Heart right ventricle (tissue), 16 donors: Measurements from ENCODE around the gene CTXN2. TPM values are rescaled to one million over a fixed set of nuclear protein-coding genes. Genes with fewer than 3 reads are reported as not detected.

Source experiments
- ATAC-seq, 8 donors: fragments of 200-7000 bp; cut with Tn5 transposase; one replicate each; pipeline ENCODE4 v1.9.1; 2020; ENCODE audit warnings: mild to moderate bottlenecking in 8 of 8, moderate library complexity in 8 of 8, moderate number of reproducible peaks in 1 of 8
- DNase-seq, 2 donors: peaks; one replicate each; pipeline ENCODE4 v3.0.0-alpha.2; 2020
- H3K27ac ChIP-seq, 10 donors: fragments of 200-600 bp; sonication (generic) in 2 of 10; one replicate each; pipeline versions ENCODE4 v1.5.0 to v1.8.0; 2020 to 2022; ENCODE audit warnings: mild to moderate bottlenecking in 3 of 10
- H3K27me3 ChIP-seq, 7 donors: fragments of 200-600 bp; one replicate each; pipeline ENCODE4 v1.8.0; 2021 to 2022; ENCODE audit warnings: mild to moderate bottlenecking in 2 of 7
- H3K36me3 ChIP-seq, 9 donors: fragments of 200-600 bp; sonication (generic) in 1 of 9; one replicate each; pipeline versions ENCODE4 v1.5.0 to v1.8.0; 2020 to 2022; ENCODE audit warnings: mild to moderate bottlenecking in 2 of 9
- H3K4me1 ChIP-seq, 9 donors: fragments of 200-600 bp; sonication (generic) in 1 of 9; one replicate each; pipeline versions ENCODE4 v1.5.0 to v1.8.0; 2020 to 2022; ENCODE audit warnings: mild to moderate bottlenecking in 4 of 9
- H3K4me3 ChIP-seq, 10 donors: fragments of 200-600 bp; sonication (generic) in 2 of 10; one replicate each; pipeline versions ENCODE4 v1.5.0 to v1.8.0; 2020 to 2022; ENCODE audit warnings: mild to moderate bottlenecking in 7 of 10, moderate library complexity in 2 of 10
- H3K9me3 ChIP-seq, 11 donors: fragments of 200-600 bp in 10 of 11; sonication (generic) in 2 of 11; one replicate each; pipeline versions ENCODE4 v1.5.0 to v1.8.0; 2013 to 2022; ENCODE audit warnings: mild to moderate bottlenecking in 2 of 11, control low read depth in 1 of 11, moderate library complexity in 1 of 11
- CTCF ChIP-seq, 9 donors: fragments of 200-600 bp; sonication (generic) in 2 of 9; IDR thresholded peaks; one replicate each; pipeline versions ENCODE4 v1.5.0 to v1.8.0; 2021 to 2022; ENCODE audit warnings: antibody characterized with exemption in 9 of 9, mild to moderate bottlenecking in 5 of 9, moderate library complexity in 1 of 9
- whole genome bisulfite sequencing, 2 donors: extraction: QIAGEN DNeasy Blood & Tissue Kit; methylation state at CpG; one replicate each; pipeline ENCODE4 v1.1.7; 2013; ENCODE audit warnings: inconsistent platforms in 1 of 2; 5-methylcytosine and 5-hydroxymethylcytosine counted together
- intact Hi-C, 10 donors: fragments of 100-400 bp; cut with DNase I; formaldehyde crosslinking; loops; one replicate each; pipeline versions ENCODE4 v1.11.1 to v1.14.2; 2022
- polyA plus RNA-seq, 2 donors: library from polyadenylated mRNA; stranded (reverse); fragments of 200-250 nt; gene quantifications; one replicate each; pipeline ENCODE4 v1.2.3, GENCODE V29; 2013
- total RNA-seq, 10 donors: library from RNA; stranded (reverse); fragmentation: NEBNext Ultra II Directional in 3 of 10; extraction: Animal tissue kit (Norgen Biotek cat#: 25700) in 3 of 10; gene quantifications; one replicate each; pipeline versions ENCODE4 v1.2.1 to v1.2.4, GENCODE V29; 2021 to 2023
- donor health status: Arrhythmogenic right ventricular cardiomyopathy.
- donor health status: ischemic (EF 13 %, LVEDD 7.1; RV severe dilation, severe dysfunction).
- donor health status: healthy with polysubstance abuse.
- donor health status: DM: no; HTN: yes; CAD: no.
- donor health status: DM: no; HTN: no; CAD: no.
- donor health status: ischemic (EF 25% LVEDD 6.9; RV normal size, moderate dysfunction).
- donor health status: ischemic (EF 25% LVEDD 5.7; RV mildly dilated, moderate dysfunction).
- donor health status: healthy.
- donor health status: DM: yes; HTN: yes; CAD: no.
- donor health status: Ischemic cardiomyopathy.
- donor health status: ischemic (EF 35%, LVEDD 5.7; RV mildly dilated, moderate dysfunction).
- donor health status: nonischemic (EF 11% LVEDD 7.7; RV severe dilation, severe dysfunction).
- donor health status: DM: yes; HTN: yes; CAD: no.
- donor health status: PGD.
- donor health status: ischemic (EF 29% LVEDD 5.4; RV normal size, mild dysfunction).
- donor health status: nonischemic (EF 23%, LVEDD 6.1; RV moderate dilation, normal function).

The CTXN2 gene
- total and polyA plus RNA-seq, 12 donors: not detected

- no peak overlapping the region for H3K27ac ChIP-seq
- ATAC-seq (no peak), DNase-seq (no peak)
- peaks cover 0 to 15% (median 0%) of the 10 kb centered on the region in 7 donors for H3K27me3 ChIP-seq
- H3K4me1 ChIP-seq: no peaks in the 10 kb centered on the region
- no peak overlapping the region for H3K4me3 ChIP-seq
- no peaks in the 10 kb centered on the region for H3K36me3 ChIP-seq
- no peak for TF ChIP-seq CTCF (IDR thresholded peaks at IDR 0.05)
- intact Hi-C loops: loop anchor here in 1 of 10 donors (1.0 kb wide), 1 partner anchor 30 kb away; no protein-coding TSS in a partner anchor
- no peaks in the 10 kb centered on the region for H3K9me3 ChIP-seq
These were observed 50.5 kb downstream of the CTXN2 start for GRCh38 chr15:48242015-48242414.

- Histone ChIP-seq H3K4me1 (no peaks in the 10 kb centered on the region), H3K4me3 (no peak overlapping the region), H3K27ac (no peak overlapping the region), H3K36me3 (no peaks in the 10 kb centered on the region), H3K9me3 (no peaks in the 10 kb centered on the region), H3K27me3 (peaks cover 0 to 15% (median 0%) of the 10 kb centered on the region in 7 donors)
- WGBS, 2 donors: 93 to 94% methylated on average over 4 of the region's 4 CpGs
- DNase-seq: no peak
- no peak for ATAC-seq
- no peak for TF ChIP-seq CTCF (IDR thresholded peaks at IDR 0.05)
- intact Hi-C loops: loop anchor here in 1 of 10 donors (1.0 kb wide), 1 partner anchor 30 kb away; no protein-coding TSS in a partner anchor
These were observed 51.1 kb downstream of the CTXN2 start for GRCh38 chr15:48242535-48242934.

GRCh38 chr15:48244921-48245320 is 53.5 kb downstream of the CTXN2 start:
- Histone ChIP-seq H3K4me1 (no peaks in the 10 kb centered on the region), H3K36me3 (no peaks in the 10 kb centered on the region), H3K4me3 (no peak overlapping the region), H3K27me3 (peaks cover 0 to 24% (median 0%) of the 10 kb centered on the region in 7 donors), H3K27ac (no peak overlapping the region), H3K9me3 (no peaks in the 10 kb centered on the region)
- no peak for TF ChIP-seq CTCF (IDR thresholded peaks at IDR 0.05)
- intact Hi-C loops: no loop called here
- 88 to 100% methylated on average over 1 of the region's 1 CpG for whole genome bisulfite sequencing, 2 donors
- no peak for DNase-seq
- ATAC-seq: no peak

GRCh38 chr15:48248414-48248813 is 56.9 kb downstream of the CTXN2 start:
- H3K4me3 ChIP-seq: no peak overlapping the region
- WGBS, 2 donors: 66 to 87% methylated on average over 5 of the region's 5 CpGs
- H3K9me3 ChIP-seq: no peaks in the 10 kb centered on the region
- TF ChIP-seq CTCF (IDR thresholded peaks at IDR 0.05): no peak
- peaks cover 0 to 33% (median 0%) of the 10 kb centered on the region in 7 donors for H3K27me3 ChIP-seq
- no peak for DNase-seq
- H3K4me1 ChIP-seq: no peaks in the 10 kb centered on the region
- no peaks in the 10 kb centered on the region for H3K36me3 ChIP-seq
- intact Hi-C loops: no loop called here
- no peak for ATAC-seq
- H3K27ac ChIP-seq: no peak overlapping the region
